GM19468 (cell line): ENCODE measurements around the gene GALNT1.

ENCODE experiments used
- ATAC-seq: cut with Tn5 transposase; IDR thresholded peaks from one replicate; pipeline ENCODE4 v1.9.1; 2021; ENCODE audit warnings: mild to moderate bottlenecking, moderate library complexity, moderate number of reproducible peaks; ENCODE audit not compliant: unreplicated experiment; ENCODE audit errors: extremely low read depth

The GALNT1 gene

GRCh38 chr18:35746826-35747339 is 165.3 kb downstream of the GALNT1 start:
- ATAC-seq = no peak

DNA sequence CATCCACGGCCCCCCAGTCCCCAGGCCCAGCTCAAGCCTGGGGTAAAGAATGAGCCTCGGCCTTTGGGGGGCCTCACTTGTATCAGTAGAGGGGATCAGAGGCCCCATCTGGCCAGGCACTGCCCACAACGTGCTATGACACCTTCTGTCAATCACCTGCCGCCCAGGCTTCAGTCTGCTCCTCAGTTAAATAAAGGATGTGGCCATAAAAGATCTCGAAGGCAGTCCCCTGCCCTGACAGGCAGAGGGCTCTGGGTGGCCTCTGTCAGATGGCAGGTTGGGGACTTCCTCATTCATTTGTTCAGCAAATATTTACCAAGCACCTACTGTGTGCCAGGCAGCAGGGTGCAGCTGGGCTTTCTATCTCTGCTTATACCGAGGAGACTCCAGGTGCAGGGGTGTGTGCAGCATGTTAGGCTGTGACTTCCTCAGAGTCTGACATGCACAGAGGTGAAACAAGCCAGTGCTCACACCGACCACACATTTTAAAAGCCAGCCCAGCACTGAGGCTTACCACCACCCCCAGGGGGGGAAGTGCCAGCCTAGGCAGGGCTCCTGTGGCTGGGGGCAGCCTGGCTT is 166.4 kb downstream of the GALNT1 start:
- ATAC-seq = no peak

DNA sequence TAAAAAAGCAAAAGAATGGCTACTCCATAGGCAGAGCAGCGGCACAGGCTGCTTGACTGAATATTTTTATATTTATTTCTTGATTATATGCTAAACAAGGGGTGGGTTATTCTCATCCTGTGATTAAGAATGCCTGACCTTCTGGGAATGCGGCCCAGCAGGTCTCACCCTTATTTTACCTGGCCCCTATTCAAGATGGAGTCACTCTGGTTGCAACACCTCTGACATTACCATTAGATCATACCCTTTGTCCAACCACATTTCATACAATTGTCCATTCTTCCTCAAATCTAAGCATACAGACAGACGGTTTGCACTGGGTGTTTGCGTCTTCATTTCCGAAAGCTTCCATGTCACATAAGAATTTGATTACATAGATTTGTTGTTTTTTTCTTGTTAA is 168.2 kb downstream of the GALNT1 start:
- no peak for ATAC-seq

- no peak for ATAC-seq
These were observed 169.4 kb downstream of the GALNT1 start for GRCh38 chr18:35750929-35751328.

DNA sequence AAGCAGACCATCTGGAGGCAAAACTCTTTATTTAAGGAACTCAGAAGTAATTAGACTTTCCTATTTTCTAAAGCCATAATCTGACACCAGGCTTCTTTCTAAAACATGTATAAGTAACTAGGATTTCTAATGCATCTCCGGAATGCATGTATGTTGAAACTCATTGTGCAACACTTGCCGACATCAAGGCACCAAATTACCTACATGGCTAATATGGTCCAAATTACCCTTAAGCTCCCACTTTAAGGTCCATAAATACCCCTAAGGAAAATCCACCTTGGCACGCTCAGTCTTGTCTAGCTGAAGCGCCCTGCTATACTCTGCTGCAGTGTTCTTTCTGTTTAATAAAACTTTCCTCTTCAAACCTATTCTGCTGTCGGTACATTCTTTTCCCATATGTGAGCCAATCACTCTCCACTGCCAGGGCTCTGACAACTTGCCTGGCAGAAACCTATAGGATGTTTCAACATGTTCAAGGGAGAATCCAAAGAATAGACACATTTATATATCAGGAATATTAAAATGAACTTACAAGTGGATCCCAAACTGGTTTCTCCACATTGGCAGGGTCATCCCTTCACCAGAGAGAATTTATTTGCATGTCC is 171.9 kb downstream of the GALNT1 start:
- ATAC-seq = no peak

DNA sequence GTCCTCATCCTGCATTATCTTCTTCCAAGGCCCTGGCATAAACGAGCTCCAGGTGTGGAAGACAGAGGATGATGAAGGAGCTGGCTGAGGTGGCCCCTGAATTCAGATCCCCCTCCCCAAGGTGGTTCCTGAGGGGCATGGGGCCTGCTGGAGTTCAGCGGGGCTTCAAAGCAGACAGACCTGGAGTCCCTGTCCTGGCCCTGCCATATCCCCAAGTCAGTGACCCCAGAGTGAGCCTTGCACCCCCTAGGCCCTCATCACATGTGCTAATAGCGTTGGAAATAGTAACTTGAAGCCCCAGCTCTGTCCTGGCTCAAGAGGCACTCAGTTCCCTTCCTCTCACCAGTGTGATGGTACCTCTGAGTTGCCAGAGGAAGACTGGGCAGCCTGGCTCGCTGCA is 172.9 kb downstream of the GALNT1 start:
- no peak for ATAC-seq

DNA sequence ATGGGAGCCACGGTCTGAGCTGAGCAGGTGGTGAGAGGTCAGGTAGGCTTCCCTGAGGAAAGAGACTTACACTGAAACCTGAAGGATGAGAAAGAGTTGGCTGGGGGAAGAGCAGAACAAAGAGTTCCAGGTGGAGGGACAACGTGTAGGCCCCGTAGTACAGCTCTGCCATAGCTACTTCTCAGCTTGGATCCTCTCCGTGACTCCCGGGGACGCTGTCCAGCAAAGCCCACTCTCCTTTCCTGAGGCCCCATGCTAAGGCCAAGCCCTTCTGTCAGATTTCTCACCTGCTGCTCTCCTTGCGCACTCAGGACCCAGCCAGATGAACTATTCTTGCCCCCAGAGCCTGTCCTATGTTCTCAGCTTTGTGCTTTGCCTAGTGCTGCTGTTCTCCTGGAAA is 173.8 kb downstream of the GALNT1 start:
- ATAC-seq = no peak

- ATAC-seq = no peak
These were observed 175.1 kb downstream of the GALNT1 start for GRCh38 chr18:35756506-35757117.
